Tibial nerve (tissue), 4 donors: ENCODE results near the gene ZNF827. TPM values are rescaled to one million over a fixed set of nuclear protein-coding genes. Genes with fewer than 3 reads are reported as not detected.

Experiments
- DNase-seq, 2 donors: peaks; one replicate each; pipeline ENCODE4 v3.0.0-alpha.2; 2019; ENCODE audit warnings: low spot score in 2 of 2
- H3K27ac ChIP-seq, 4 donors: fragments of 200-600 bp; sonication (generic) in 3 of 4; one replicate each; pipeline ENCODE4 v1.5.1; 2017 to 2019; ENCODE audit warnings: mild to moderate bottlenecking in 1 of 4
- H3K27me3 ChIP-seq, 2 donors: fragments of 200-600 bp; sonication (generic) in 1 of 2; one replicate each; pipeline versions ENCODE4 v1.5.1 to v1.6.0; 2017 to 2019
- H3K36me3 ChIP-seq, 3 donors: fragments of 200-600 bp; sonication (generic); one replicate each; pipeline ENCODE4 v1.5.1; 2018 to 2019
- H3K4me1 ChIP-seq, 4 donors: fragments of 200-600 bp; sonication (generic) in 3 of 4; one replicate each; pipeline ENCODE4 v1.5.1; 2017 to 2019
- H3K4me3 ChIP-seq, 4 donors: fragments of 200-600 bp; sonication (generic) in 3 of 4; one replicate each; pipeline ENCODE4 v1.5.1; 2017 to 2019; ENCODE audit warnings: mild to moderate bottlenecking in 1 of 4, moderate library complexity in 1 of 4
- H3K9me3 ChIP-seq, 4 donors: fragments of 200-600 bp; sonication (generic) in 3 of 4; one replicate each; pipeline ENCODE4 v1.5.1; 2017 to 2019
- CTCF ChIP-seq, 5 experiments: fragments of 200-600 bp in 3 of 5; fragments of 450-650 bp in 2 of 5; sonication (generic) in 3 of 5; IDR thresholded peaks; one replicate each; pipeline ENCODE4 v1.5.1; 2016 to 2019; ENCODE audit warnings: antibody characterized with exemption in 5 of 5, mild to moderate bottlenecking in 3 of 5, moderate library complexity in 2 of 5
- EP300 ChIP-seq, 2 donors: sonication (generic); formaldehyde crosslinking; IDR thresholded peaks; one replicate each; pipeline ENCODE4 v1.6.1; 2017; ENCODE audit warnings: antibody characterized with exemption in 2 of 2, mild to moderate bottlenecking in 1 of 2
- POLR2A ChIP-seq, 2 donors: fragments of 450-650 bp; IDR thresholded peaks; one replicate each; pipeline ENCODE4 v1.6.1; 2017; ENCODE audit warnings: antibody characterized with exemption in 2 of 2, mild to moderate bottlenecking in 2 of 2, moderate library complexity in 2 of 2
- WGBS, 2 donors: methylation state at CpG; one replicate each; pipeline ENCODE4 v1.1.5; 2018; 5-methylcytosine and 5-hydroxymethylcytosine counted together
- total RNA-seq, 4 donors: library from RNA; depleted of rRNA; stranded (reverse); fragments of >200 nt; gene quantifications; one replicate each; pipeline ENCODE4 v1.1.0, GENCODE V29; 2016

ZNF827 gene
- total RNA-seq, 4 donors from 2014 or later = 3.7 to 10.0 (median 6.4) TPM

GRCh38 chr4:145829629-145830395, 108.8 kb downstream of the ZNF827 start:
- no peaks in the 10 kb centered on the region for H3K27me3 ChIP-seq
- H3K4me3 ChIP-seq = no peak overlapping the region
- no peak overlapping the region for H3K27ac ChIP-seq
- TF ChIP-seq CTCF (IDR thresholded peaks at IDR 0.05) = no peak
- TF ChIP-seq POLR2A (IDR thresholded peaks at IDR 0.05) = no peak
- no peak for TF ChIP-seq EP300 (IDR thresholded peaks at IDR 0.05)
- no peak for DNase-seq
- 64 to 72% methylated on average over 5 of the region's 5 CpGs for WGBS, 2 donors
- no peaks in the 10 kb centered on the region for H3K4me1 ChIP-seq
- H3K9me3 ChIP-seq = no peaks in the 10 kb centered on the region
- H3K36me3 ChIP-seq = peaks cover 0 to 5% (median 0%) of the 10 kb centered on the region in 3 donors

GRCh38 chr4:145828802-145829485, 109.7 kb downstream of the ZNF827 start:
- DNase-seq = no peak
- TF ChIP-seq EP300 (IDR thresholded peaks at IDR 0.05) (no peak), POLR2A (IDR thresholded peaks at IDR 0.05) (no peak), CTCF (IDR thresholded peaks at IDR 0.05) (no peak)
- Histone ChIP-seq H3K36me3 (peaks cover 0 to 5% (median 0%) of the 10 kb centered on the region in 3 donors), H3K4me1 (no peaks in the 10 kb centered on the region), H3K27ac (no peak overlapping the region), H3K27me3 (no peaks in the 10 kb centered on the region), H3K4me3 (no peak overlapping the region), H3K9me3 (no peaks in the 10 kb centered on the region)
- 83 to 85% methylated on average over 3 of the region's 3 CpGs for WGBS, 2 donors

GRCh38 chr4:145827885-145828284, 110.7 kb downstream of the ZNF827 start:
- no peak overlapping the region for H3K4me3 ChIP-seq
- no peak overlapping the region for H3K27ac ChIP-seq
- H3K9me3 ChIP-seq = no peaks in the 10 kb centered on the region
- H3K36me3 ChIP-seq = peaks cover 0 to 5% (median 0%) of the 10 kb centered on the region in 3 donors
- no peaks in the 10 kb centered on the region for H3K27me3 ChIP-seq
- H3K4me1 ChIP-seq = no peaks in the 10 kb centered on the region
- WGBS, 2 donors = 85 to 93% methylated on average over 11 of the region's 11 CpGs
- TF ChIP-seq POLR2A (IDR thresholded peaks at IDR 0.05) = no peak
- no peak for TF ChIP-seq EP300 (IDR thresholded peaks at IDR 0.05)
- no peak for TF ChIP-seq CTCF (IDR thresholded peaks at IDR 0.05)
- DNase-seq = no peak

- TF ChIP-seq EP300 (IDR thresholded peaks at IDR 0.05) = no peak
- no peak for TF ChIP-seq CTCF (IDR thresholded peaks at IDR 0.05)
- TF ChIP-seq POLR2A (IDR thresholded peaks at IDR 0.05) = no peak
- no peaks in the 10 kb centered on the region for H3K27me3 ChIP-seq
- H3K4me1 ChIP-seq = no peaks in the 10 kb centered on the region
- H3K4me3 ChIP-seq = no peak overlapping the region
- H3K27ac ChIP-seq = no peak overlapping the region
- H3K36me3 ChIP-seq = peaks cover 0 to 5% (median 0%) of the 10 kb centered on the region in 3 donors
- DNase-seq = no peak
- H3K9me3 ChIP-seq = no peaks in the 10 kb centered on the region
- 97% methylated on average over 7 of the region's 7 CpGs for WGBS, 2 donors
Measured at GRCh38 chr4:145825255-145825654, 113.4 kb downstream of the ZNF827 start.

GRCh38 chr4:145824463-145824862, 114.2 kb downstream of the ZNF827 start:
- TF ChIP-seq CTCF (IDR thresholded peaks at IDR 0.05) = no peak
- TF ChIP-seq POLR2A (IDR thresholded peaks at IDR 0.05) = no peak
- TF ChIP-seq EP300 (IDR thresholded peaks at IDR 0.05) = no peak
- Histone ChIP-seq H3K9me3 (no peaks in the 10 kb centered on the region), H3K36me3 (peaks cover 0 to 5% (median 0%) of the 10 kb centered on the region in 3 donors), H3K4me3 (no peak overlapping the region), H3K27me3 (no peaks in the 10 kb centered on the region), H3K4me1 (no peaks in the 10 kb centered on the region), H3K27ac (no peak overlapping the region)
- 85 to 91% methylated on average over 3 of the region's 3 CpGs for WGBS, 2 donors
- DNase-seq = no peak
